ENCODE measurements around the gene XAGE1B. TPM values are rescaled to one million over a fixed set of nuclear protein-coding genes. Genes with fewer than 3 reads are reported as not detected.
A peak's percentile ranks its signal among the peaks of the same experiment; 100 is the strongest.
"Not testable (repeated sequence)": the region's sequence is repeated elsewhere in the genome, so short reads cannot be mapped to it uniquely, and the experiment has no call there.

Gene XAGE1B
- total and polyA plus RNA-seq, 2 of the 13 experiments (the other 11 are each of a cell fraction or from before 2014, with no cell fraction given) = not detected

- H3K79me2 ChIP-seq (ENCODE audit: insufficient read depth, low read length); H3K27ac ChIP-seq (ENCODE audit: extremely low read length, insufficient read depth, low read length); ATAC-seq; H3K4me3 ChIP-seq (replicated peaks in 1 of 3; ENCODE audit: insufficient read depth in 1 of 3, low read depth in 2 of 3, low read length in 3 of 3); H3K4me1 ChIP-seq (ENCODE audit: insufficient read depth, low read length); H3K36me3 ChIP-seq (replicated peaks in 1 of 2; ENCODE audit: control insufficient read depth in 1 of 2, insufficient read depth in 2 of 2, low read length in 2 of 2); DNase-seq (ENCODE audit: low spot score); POLR2A ChIA-PET; in situ Hi-C loops (cut with HindIII; ENCODE audit: extremely low pct_ligation_motif_present, low pct_unique_long_range_greater_than_20kb); H3K27me3 ChIP-seq (ENCODE audit: control insufficient read depth in 1 of 2, insufficient read depth in 2 of 2, low read length in 2 of 2); BruUV-seq (replicated peaks); H3K9me3 ChIP-seq (ENCODE audit: low read length); H3K4me2 ChIP-seq (ENCODE audit: low read depth, low read length); FAIRE-seq; intact Hi-C loops (cut with micrococcal nuclease; ENCODE audit: unreplicated experiment); H4K20me1 ChIP-seq (ENCODE audit: insufficient read depth, low read length); H3K9ac ChIP-seq (ENCODE audit: insufficient read depth, low read depth, low read length); CTCF ChIA-PET (ENCODE audit: low intra/inter-chr PET ratio, low total read pairs); H2AFZ ChIP-seq (ENCODE audit: low read length): not testable (repeated sequence)
- no CpG with 5 or more reads among the region's 27 CpGs for WGBS (ENCODE audit: low lambda C conversion rate)
Observed at GRCh38 chrX:52516110-52516986, 515 bp downstream of the XAGE1B start.

- H3K9ac ChIP-seq (ENCODE audit: insufficient read depth, low read depth, low read length); H4K20me1 ChIP-seq (ENCODE audit: insufficient read depth, low read length); H3K36me3 ChIP-seq (replicated peaks in 1 of 2; ENCODE audit: control insufficient read depth in 1 of 2, insufficient read depth in 2 of 2, low read length in 2 of 2); H3K27me3 ChIP-seq (ENCODE audit: control insufficient read depth in 1 of 2, insufficient read depth in 2 of 2, low read length in 2 of 2); BruUV-seq (replicated peaks); H3K79me2 ChIP-seq (ENCODE audit: insufficient read depth, low read length); H3K9me3 ChIP-seq (ENCODE audit: low read length); H2AFZ ChIP-seq (ENCODE audit: low read length); H3K4me2 ChIP-seq (ENCODE audit: low read depth, low read length); H3K27ac ChIP-seq (ENCODE audit: extremely low read length, insufficient read depth, low read length); DNase-seq (ENCODE audit: low spot score); intact Hi-C loops (cut with micrococcal nuclease; ENCODE audit: unreplicated experiment); H3K4me1 ChIP-seq (ENCODE audit: insufficient read depth, low read length); FAIRE-seq; H3K4me3 ChIP-seq (replicated peaks in 1 of 3; ENCODE audit: insufficient read depth in 1 of 3, low read depth in 2 of 3, low read length in 3 of 3); CTCF ChIA-PET (ENCODE audit: low intra/inter-chr PET ratio, low total read pairs); POLR2A ChIA-PET; in situ Hi-C loops (cut with HindIII; ENCODE audit: extremely low pct_ligation_motif_present, low pct_unique_long_range_greater_than_20kb): not testable (repeated sequence)
- no CpG with 5 or more reads among the region's 6 CpGs for WGBS (ENCODE audit: low lambda C conversion rate)
- ATAC-seq = peak; percentile 37; the same call in 1 of the 3 replicates
Observed at GRCh38 chrX:52511126-52511525, 5.7 kb downstream of the XAGE1B start.

- Histone ChIP-seq H3K27me3 (ENCODE audit: control insufficient read depth in 1 of 2, insufficient read depth in 2 of 2, low read length in 2 of 2) (no peaks in the 10 kb centered on the region), H3K4me2 (ENCODE audit: low read depth, low read length) (no peak overlapping the region), H3K36me3 (replicated peaks in 1 of 2; ENCODE audit: control insufficient read depth in 1 of 2, insufficient read depth in 2 of 2, low read length in 2 of 2) (no peaks in the 10 kb centered on the region), H3K9me3 (ENCODE audit: low read length) (no peaks in the 10 kb centered on the region), H2AFZ (ENCODE audit: low read length) (no peak overlapping the region), H3K9ac (ENCODE audit: insufficient read depth, low read depth, low read length) (no peak overlapping the region), H3K27ac (ENCODE audit: extremely low read length, insufficient read depth, low read length) (no peak overlapping the region), H4K20me1 (ENCODE audit: insufficient read depth, low read length) (no peaks in the 10 kb centered on the region), H3K4me3 (replicated peaks in 1 of 3; ENCODE audit: insufficient read depth in 1 of 3, low read depth in 2 of 3, low read length in 3 of 3) (no peak overlapping the region), H3K79me2 (ENCODE audit: insufficient read depth, low read length) (no peaks in the 10 kb centered on the region), H3K4me1 (ENCODE audit: insufficient read depth, low read length) (no peaks in the 10 kb centered on the region)
- FAIRE-seq (no peak), ATAC-seq (no peak), DNase-seq (ENCODE audit: low spot score) (no peak)
- POLR2A ChIA-PET = no interaction called here
- in situ Hi-C loops (cut with HindIII; ENCODE audit: extremely low pct_ligation_motif_present, low pct_unique_long_range_greater_than_20kb) (no loop called here), intact Hi-C loops (cut with micrococcal nuclease; ENCODE audit: unreplicated experiment) (no loop called here)
- no TSS peak for BruUV-seq (replicated peaks)
- CTCF ChIA-PET (ENCODE audit: low intra/inter-chr PET ratio, low total read pairs) = no interaction called here
- TF ChIP-seq ZNF30 (CRISPR knock-in tag; IDR thresholded peaks at IDR 0.05) (no peak), ZNF382 (CRISPR knock-in tag; IDR thresholded peaks at IDR 0.05; ENCODE audit: borderline replicate concordance) (no peak), GMEB1 (CRISPR knock-in tag; IDR thresholded peaks at IDR 0.05; ENCODE audit: borderline replicate concordance) (no peak), ZGPAT (CRISPR knock-in tag; IDR thresholded peaks at IDR 0.05) (no peak), ZBTB7A (CRISPR knock-in tag; IDR thresholded peaks at IDR 0.05) (no peak), HNRNPL (IDR thresholded peaks at IDR 0.05; ENCODE audit: low read depth, low read length) (no peak), SRY (CRISPR knock-in tag; IDR thresholded peaks at IDR 0.05) (no peak), ZNF235 (CRISPR knock-in tag; IDR thresholded peaks at IDR 0.05; ENCODE audit: borderline replicate concordance) (no peak)
- WGBS (ENCODE audit: low lambda C conversion rate) = 0% methylated on average over 6 of the region's 6 CpGs
Observed at GRCh38 chrX:52509916-52510315, 6.9 kb downstream of the XAGE1B start.
